MG63 (cell line): ENCODE data around the gene HTR1D. TPM values are rescaled to one million over a fixed set of nuclear protein-coding genes. Genes with fewer than 3 reads are reported as not detected.

Experiments used
- DNase-seq: peaks from one replicate; pipeline ENCODE4 v3.0.0-alpha.2; 2020
- H3K27me3 ChIP-seq: fragments of 250-450 bp; sonication (Bioruptor Pico); 2 replicates; pipeline ENCODE4 v1.5.1; 2020; ENCODE audit warnings: mild to moderate bottlenecking, moderate library complexity
- H3K36me3 ChIP-seq: fragments of 250-450 bp; sonication (Bioruptor Pico); 2 replicates; pipeline ENCODE4 v1.5.1; 2020; ENCODE audit warnings: mild to moderate bottlenecking, moderate library complexity
- H3K4me3 ChIP-seq: fragments of 250-450 bp; sonication (Bioruptor Pico); 2 replicates; pipeline ENCODE4 v1.5.1; 2020; ENCODE audit warnings: mild to moderate bottlenecking, moderate library complexity
- H3K9me3 ChIP-seq: fragments of 250-450 bp; sonication (Bioruptor Pico); 2 replicates; pipeline ENCODE4 v1.5.1; 2020; ENCODE audit warnings: mild to moderate bottlenecking, moderate library complexity
- total RNA-seq: library from RNA; depleted of rRNA; stranded (reverse); fragments of >200 nt; shearing (Covaris generic); gene quantifications from 2 replicates; pipeline ENCODE4 v1.2.3, GENCODE V29; 2014; ENCODE audit warnings: low replicate concordance; rRNA removed

Gene HTR1D
- total RNA-seq, 1 experiment from 2014 or later: 0.20 TPM

GRCh38 chr1:23148084-23148483 lies 69.2 kb downstream of the HTR1D start:
- no peaks in the 10 kb centered on the region for H3K9me3 ChIP-seq
- no peaks in the 10 kb centered on the region; the same call in 1 of the 2 replicates for H3K36me3 ChIP-seq
- no peaks in the 10 kb centered on the region for H3K27me3 ChIP-seq
- H3K4me3 ChIP-seq: no peak overlapping the region
- DNase-seq: no peak

Other genes starting within 250 kb of the HTR1D start
- not detected in 2 replicates for gene LACTBL1, start 244.6 kb downstream of the HTR1D start, total RNA-seq
- not detected in 2 replicates for gene TEX46, start 201.7 kb downstream of the HTR1D start, total RNA-seq
- 138 and 140 TPM in 2 replicates for gene KDM1A, start 198.0 kb downstream of the HTR1D start, total RNA-seq
- gene LUZP1, start 48.6 kb downstream of the HTR1D start, total RNA-seq: 17.1 and 18.2 TPM in 2 replicates
- 149 and 159 TPM in 2 replicates for gene HNRNPR, start 126.8 kb upstream of the HTR1D start, total RNA-seq
- 9.0 TPM in 2 replicates for gene ZNF436, start 152.3 kb upstream of the HTR1D start, total RNA-seq
- not detected in 2 replicates for gene TCEA3, start 207.2 kb upstream of the HTR1D start, total RNA-seq